ENCODE results near the gene DAZAP2.
"Not testable (repeated sequence)": the region's sequence is repeated elsewhere in the genome, so short reads cannot be mapped to it uniquely, and the experiment has no call there.

DAZAP2 gene

DNA sequence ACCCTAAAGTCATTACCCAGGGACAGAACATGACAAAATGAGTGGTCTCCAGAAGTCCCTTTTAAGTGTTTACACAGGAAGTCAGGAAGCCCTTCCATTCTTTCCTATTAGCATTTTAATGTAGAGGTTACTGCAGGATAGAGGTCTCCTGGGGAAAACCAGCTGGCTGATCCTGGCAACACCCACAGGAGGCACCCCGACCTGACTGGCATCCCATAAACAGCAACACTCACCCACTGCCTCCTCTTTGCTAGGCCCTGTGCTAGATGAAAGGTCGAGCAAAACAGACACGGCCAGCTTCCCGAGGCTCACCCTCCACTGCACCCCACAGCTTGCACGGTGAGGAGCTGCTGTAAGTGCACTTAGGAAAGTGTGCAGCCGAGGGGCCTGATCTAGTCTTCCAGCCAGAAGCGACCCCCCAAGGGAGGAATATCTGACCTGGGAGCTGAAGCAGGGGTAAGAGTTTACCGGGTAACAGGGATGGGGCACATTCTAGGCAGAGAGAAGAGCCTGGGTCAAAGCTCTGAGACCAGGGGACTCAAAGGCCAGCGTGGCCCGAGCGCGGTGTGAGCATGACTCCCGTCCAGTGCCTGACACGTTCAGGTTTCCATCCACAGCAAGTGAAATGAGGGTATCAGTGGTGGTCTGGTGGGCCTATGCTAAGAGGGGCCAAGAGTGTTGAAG lies 9.0 kb downstream of the DAZAP2 start:
- no peak for DNase-seq (ENCODE audit: low spot score)

DNA sequence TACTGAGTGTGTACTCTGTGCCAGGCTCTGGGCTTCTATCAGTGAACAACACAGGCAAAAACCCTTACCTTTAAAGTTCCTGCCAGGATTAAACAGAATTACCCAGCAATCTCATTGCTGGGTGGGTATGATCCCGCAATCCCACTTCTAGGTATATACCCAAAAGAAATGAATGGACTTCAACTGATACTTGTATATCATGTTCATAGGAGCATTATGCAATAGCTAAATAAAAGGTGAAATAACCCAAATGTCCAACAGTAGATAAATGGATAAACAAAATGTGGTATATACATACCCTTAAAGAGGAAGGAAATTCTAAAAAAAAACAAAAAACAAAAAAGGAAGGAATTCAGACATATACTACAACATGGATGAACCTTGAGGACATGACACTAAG lies 14.7 kb downstream of the DAZAP2 start:
- no peak for DNase-seq (ENCODE audit: low spot score)

DNA sequence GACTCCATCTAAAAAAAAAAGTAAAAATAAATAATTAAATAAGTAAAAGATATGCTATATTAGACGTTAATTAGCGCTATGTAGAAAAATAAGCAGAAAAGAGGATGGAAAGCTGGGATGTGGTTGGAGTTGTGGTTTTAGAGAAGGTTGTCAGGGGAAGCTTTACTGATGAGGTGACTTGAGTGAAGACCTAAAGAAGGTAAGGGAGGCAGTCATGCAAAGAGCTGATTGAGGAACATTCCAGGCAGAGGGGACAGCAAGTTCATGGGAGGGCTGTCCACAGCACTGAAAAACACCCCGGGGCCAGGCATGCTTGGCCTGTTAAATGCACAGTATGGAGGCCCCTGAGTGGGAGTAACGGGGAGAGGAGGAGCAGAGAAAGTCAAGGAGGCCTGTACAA lies 15.9 kb downstream of the DAZAP2 start:
- no peak for DNase-seq (ENCODE audit: low spot score)

DNA sequence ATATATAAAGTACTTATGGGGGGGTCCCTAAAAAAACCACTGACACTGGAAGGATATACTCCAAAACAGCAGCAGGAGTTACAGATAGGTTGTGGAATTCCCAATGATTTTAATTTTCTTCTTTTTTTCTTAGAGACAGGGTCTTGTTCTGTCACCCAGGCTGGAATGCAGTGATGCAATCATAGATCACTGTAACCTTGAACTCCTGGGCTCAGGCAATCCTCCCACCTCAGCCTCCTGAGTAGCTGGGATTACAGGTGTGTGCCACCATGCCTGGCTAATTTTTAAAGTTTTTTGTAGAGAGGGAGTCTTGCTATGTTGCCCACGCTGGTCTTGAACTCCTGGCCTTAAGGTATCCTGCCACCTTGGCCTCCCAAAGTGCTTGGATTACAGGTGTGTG lies 21.0 kb downstream of the DAZAP2 start:
- DNase-seq (ENCODE audit: low spot score), result not testable (repeated sequence)

DNA sequence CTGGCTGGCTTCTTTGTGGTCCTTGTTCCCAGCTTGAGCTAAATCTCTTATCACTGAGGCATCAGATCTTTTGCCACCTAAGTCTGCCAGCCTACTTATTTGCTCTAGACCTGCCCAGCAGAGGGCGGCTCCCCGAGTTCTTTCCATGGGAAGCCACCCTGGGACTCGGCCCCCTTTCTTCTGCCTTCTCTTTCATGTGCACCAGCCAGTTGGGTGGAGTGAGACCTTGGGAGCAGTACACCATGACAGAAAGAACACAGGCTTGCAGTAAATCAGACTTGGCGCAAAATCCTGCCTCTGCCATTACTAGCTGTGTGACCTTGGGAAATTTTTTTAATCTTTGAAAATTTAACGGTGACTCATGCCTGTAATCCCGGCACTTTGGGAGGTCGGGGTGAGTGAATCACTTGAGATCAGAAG lies 24.1 kb downstream of the DAZAP2 start:
- DNase-seq (ENCODE audit: low spot score), result no peak

DNA sequence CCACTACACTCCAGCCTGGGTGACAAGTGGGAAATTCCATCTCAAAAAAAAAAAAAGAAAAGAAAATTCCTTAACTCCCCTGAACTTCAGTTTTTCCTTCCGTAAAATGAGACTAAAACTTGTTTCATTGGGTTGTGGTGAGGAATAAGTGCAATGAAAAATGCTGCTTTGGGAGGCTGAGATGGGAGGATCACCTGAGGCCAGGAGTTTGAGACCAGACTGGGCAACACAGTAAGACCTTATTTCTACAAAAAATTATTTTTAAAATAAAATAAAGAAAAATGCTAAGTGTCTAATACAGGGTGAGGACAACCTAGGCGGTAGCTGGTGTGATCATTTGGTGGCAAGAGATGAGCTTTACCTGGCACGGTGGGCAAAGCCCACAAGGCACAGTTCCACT lies 24.7 kb downstream of the DAZAP2 start:
- DNase-seq (ENCODE audit: low spot score), result no peak

DNA sequence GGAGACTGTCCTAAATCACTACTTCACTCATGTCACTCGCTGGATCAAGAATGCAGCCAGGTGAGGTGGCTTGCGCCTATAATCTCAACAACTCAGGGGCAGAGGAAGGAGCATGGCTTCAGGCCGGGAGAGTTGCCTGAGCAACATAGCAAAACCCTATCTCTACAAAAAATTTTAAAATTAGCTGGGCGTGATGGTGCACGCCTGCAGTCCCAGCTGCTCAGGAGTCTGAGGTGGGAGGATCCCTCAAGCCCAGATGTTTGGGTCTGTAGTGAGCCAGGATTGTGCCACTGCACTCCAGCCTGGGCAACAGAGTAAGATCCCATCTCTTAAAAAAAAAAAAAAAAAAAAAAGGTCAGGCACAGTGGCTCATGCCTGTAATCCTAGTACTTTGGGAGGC lies 25.7 kb downstream of the DAZAP2 start:
- no peak for DNase-seq (ENCODE audit: low spot score)

DNA sequence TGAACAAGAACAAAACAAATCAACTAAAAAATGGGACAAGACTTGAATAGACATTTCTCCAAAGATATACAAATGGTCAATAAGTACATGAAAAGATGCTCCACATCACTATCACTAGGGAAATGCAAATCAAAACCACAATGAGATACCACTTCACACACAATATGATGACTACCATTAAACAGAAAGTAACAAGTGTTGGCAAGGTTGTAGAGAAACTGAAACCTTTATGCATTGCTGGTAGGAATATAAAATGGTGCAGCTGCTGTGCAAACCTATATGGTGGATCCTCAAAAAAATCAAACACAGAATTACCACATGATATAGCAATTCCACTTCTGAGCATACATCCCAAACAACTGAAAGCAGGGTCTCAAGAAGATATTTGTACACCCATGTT lies 26.4 kb downstream of the DAZAP2 start:
- no peak for DNase-seq (ENCODE audit: low spot score)

DNA sequence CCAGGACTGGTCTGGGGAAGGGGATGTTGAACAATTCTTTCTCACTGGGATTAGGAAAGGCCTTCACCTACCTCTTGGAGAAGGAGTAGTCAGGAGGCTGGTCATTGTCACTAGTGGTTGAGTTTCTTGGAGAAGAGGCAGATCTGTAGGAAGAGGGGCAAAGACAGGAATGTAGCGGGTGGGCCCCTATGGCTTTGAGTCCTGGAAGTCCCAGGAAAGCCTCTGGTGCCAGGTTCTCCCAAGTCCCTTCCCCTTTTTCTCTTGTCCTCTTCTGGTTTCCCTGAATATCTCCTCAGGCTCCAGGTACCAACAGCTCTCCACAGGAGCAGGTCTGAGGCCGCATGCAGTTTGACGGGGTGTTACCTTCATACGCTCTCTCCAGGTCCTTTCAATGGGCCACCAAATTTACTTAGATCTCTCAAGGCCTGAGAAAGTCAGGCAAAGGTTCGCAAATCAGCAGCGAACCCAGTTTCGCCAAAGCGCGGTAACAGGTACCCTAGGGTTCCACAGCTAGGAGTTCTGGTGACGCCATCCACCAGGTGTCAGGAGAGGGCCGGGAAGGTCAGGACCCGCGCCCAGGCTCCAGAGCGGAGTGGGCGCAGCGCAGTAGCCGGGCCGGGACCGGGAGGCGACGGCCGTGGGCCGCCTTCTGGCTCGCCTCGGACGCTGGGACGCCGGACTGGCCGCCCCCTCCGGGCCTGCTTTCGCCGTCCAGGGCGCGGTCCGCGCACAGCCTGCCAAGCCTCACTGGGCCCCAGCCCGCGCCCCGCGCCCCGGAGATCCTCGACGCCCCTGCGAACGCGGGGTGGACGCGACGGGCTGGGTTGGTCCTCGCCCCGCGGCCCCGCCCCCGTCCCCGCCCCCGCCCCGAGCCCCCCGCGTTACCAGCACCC lies 30.8 kb downstream of the DAZAP2 start:
- peak; percentile 72 for DNase-seq (ENCODE audit: low spot score)

DNA sequence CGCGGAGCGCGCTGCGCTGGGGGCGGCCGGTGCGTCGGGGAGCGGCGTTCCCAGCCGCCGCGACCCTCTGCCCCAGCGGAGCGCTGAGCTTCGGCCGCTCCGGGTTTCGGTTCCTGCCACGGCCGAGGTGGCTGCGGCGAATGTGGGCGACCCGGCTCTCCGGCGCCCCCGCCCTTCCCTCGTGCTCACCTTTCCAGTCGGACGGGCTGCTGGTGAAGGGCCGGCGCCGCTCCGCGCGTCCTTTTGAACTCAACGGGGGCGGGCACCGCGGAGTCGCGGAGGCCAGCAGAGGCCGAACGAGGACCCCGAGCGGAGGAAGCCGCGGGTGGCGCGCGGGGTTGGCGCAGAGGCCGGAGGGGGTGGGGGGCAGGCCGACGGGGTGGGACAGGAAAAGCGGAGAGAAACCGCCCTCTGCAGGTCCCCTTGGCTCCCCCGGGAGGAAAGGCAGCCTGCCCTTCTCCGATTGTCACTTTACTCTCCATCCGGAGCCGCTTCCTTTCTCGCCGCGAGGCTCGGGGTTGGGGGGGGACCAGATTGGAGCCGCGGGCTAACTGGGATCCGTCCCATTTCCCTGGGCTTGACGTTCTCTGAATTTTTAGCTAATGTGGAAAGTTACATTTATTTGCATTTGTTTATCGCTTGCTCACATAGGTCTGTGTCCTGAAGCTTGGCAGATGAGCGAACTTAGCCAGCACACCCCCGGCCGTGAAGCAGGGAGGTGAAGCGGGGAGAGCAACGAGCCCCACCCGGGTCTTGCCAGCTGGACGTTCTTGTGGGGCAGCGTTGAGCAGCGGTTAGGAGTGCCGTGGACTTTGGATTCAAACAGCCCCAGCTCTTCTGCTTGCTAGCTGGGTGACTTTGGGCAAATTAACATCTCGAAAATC lies 31.7 kb downstream of the DAZAP2 start, which contains the start of gene SMAGP:
Gene SMAGP (minus strand): TSS at position 349 of the 884 bp plus-strand sequence. CDS start 1,137 bp downstream, outside the sequence.
- peak; percentile 63 for DNase-seq (ENCODE audit: low spot score)

DNA sequence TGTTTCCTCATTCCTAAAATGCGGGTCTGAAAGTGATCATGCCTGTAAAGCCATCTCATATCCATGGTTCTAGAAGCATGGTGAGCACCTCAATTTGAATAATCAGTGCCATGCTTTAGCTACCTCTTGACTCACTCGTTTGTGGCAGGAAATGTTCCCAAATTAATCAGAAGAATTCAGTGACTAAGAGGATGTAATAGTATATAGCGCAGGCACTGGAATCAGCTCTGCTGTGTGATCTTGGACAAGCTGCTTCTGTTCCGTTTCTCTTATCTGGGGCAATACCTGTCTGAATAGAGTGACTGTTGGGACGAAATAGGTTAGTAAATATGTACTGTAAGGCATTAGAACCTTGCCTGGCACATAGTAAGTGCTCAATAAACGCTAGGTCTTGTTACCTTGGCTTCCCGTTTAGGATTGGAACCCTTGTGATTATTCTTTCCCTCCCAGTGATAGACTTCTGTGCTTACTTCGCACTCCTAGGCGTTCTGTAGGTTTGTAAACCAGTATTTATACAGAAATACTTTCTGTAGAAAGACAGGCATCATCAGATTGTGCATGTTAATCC lies 32.4 kb downstream of the DAZAP2 start:
- peak; percentile 77 for DNase-seq (ENCODE audit: low spot score)

DNA sequence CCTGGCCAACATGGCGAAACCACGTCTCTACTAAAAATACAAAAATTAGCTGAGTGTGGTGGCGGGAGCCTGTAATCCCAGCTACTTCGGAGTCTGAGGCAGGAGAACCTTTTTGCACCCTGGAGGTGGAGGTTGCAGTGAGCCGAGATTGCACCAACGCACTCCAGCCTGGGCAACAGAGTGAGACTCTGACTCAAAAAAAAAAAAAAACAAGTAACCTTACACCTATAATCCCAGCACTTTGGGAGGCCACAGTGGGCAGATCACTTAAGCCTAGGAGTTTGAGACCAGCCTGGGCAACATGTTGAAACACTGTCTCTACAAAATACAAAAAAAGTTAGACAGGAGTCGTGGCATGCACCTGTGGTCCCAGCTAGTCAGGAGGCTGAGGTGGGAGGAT lies 34.2 kb downstream of the DAZAP2 start:
- DNase-seq (ENCODE audit: low spot score), result not testable (repeated sequence)

DNA sequence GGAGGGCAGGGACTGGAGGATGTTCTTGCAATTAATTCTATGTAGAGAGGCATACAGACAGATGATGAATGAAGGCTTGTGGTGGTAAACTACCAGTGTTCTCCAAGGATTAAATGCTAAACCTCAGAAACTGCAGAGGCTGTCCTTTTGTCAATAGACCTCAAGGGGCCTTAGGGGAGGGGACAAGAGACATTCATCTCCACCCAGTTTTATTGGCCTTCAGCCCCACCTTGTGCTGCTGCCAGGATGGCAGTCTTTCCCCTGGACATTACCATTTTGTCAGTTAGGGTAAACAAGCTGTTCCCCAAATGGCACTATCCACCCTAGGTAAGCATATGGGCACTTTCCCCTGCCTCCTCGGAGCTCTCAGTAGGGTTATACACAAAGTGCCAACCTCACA lies 36.5 kb downstream of the DAZAP2 start:
- DNase-seq (ENCODE audit: low spot score), result no peak

DNA sequence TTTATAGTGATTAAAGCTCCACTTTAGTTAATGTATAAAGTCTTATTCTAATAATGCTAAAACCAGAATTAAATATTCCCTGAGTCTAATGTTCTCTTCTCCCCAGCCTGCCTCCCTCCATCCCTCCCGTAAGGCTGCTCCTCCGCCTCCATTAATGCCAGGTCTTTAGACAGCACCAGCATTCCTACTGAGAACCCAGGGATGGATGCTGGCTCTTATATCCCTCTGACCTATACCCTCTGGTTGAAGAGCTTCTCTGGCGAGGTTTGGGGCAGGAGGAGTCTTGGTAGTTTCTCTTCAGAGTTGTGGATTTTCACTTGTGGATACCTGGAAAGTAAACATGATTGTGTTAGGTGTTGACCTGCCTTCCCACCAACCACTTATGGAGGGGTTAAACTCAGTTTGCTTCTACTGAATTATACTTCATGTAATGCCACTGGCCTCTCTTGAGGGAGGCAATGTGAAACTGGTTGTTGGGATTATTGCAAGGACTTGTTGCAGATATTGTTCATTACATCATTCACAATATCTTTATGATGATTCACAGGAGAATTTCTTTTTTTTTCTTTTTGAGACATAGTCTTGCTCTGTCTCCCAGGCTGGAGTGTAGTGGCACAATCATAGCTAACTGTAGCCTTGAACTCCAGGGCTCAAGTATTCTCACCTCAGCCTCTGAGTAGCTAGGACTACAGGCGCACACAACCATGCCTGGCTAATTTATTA lies 42.7 kb downstream of the DAZAP2 start:
- peak; percentile 65 for DNase-seq (ENCODE audit: low spot score)

DNA sequence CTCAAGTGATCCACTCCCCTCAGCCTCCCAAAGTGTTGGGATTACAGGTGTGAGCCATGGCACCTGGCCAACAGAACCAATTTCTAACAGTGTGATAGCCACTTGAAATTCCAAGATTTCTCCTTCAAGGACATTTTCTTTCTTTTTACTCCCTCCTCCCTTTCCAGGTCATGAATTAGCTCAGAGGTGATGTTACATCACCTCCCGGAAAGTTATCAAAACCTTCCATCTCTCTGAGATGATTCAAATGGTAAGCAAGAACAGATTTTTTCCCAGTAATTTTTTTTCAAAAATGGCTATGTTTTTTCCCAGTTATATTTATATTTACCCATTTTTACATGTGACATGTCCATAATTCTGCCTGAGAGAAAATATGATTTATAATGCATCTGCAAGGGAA lies 47.2 kb downstream of the DAZAP2 start:
- no peak for DNase-seq (ENCODE audit: low spot score)

DNA sequence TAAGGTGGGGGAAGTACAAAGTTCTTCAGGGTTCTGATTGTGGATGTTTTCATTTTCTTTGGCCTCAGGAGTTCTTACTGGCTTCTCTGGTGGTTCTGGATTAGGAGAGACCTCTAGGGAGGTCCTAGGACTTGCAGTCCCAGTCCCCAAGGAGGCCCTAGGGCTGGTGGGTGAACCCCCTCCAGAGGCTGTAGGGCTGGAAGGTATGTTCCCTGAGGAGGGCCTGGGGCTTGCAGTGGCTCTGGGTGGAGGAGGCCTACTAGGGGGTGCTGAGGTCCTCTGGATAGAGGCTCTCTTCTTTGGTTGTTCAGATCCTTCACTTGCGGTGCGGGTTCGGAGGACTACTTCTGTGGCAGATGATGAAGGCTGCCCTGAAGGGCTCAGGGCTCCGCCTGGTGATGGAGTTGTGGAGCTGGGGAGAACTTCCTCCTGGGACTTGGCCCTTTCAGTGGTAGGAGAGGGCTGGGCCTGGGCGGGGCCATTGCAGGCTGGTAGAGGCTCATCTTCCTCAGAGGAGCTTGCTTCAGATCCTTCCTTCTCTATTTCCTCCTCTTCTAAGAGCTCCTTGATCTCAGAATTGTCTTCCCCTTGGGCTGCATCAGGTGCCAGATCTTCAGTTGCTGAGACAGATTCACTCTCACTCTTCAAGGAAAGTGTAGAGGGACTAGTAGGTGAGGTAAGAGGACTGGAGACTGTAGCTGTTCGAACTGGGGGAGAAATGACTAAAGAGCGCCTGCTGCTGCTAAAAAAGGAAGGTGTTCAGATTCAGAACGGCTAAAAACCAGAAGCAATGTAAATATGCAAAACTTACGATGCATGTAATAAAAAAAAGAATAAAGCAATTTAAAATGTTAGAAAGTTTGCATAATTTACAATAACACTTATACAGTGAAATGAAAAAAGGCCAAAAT lies 53.2 kb downstream of the DAZAP2 start:
- DNase-seq (ENCODE audit: low spot score), result not testable (repeated sequence)
